Thyroid gland (tissue), 4 donors: ENCODE measurements around the gene S100A12. TPM values are rescaled to one million over a fixed set of nuclear protein-coding genes. Genes with fewer than 3 reads are reported as not detected.

Experiments used
- small RNA-seq: library from RNA; depleted of rRNA; stranded (forward); fragments of <200 nt; gene quantifications from one replicate; pipeline ENCODE3, GENCODE V24; 2016
- total RNA-seq, 4 donors: library from RNA; depleted of rRNA; stranded (reverse); fragments of >200 nt; gene quantifications; one replicate each; pipeline ENCODE4 v1.2.3, GENCODE V29; 2016

Gene S100A12
- total RNA-seq, 4 donors from 2014 or later: not detected

Small RNA genes lying within 50 kb of the gene (small RNA-seq; reads per million reads assigned to genes)
- gene RNU6-160P (not detected), gene S100A15A (not detected)

Other genes starting within 250 kb of the S100A12 start
- not detected for gene SPRR2G, start 224.7 kb downstream of the S100A12 start, total RNA-seq
- 1 to 10 TPM in 1 of 4 donors, not detected in 3; 3.6 TPM for gene LELP1, start 172.2 kb downstream of the S100A12 start, total RNA-seq
- not detected for gene PRR9, start 158.0 kb downstream of the S100A12 start, total RNA-seq
- gene LORICRIN, start 115.9 kb downstream of the S100A12 start, total RNA-seq: not detected
- gene PGLYRP3, start 62.7 kb downstream of the S100A12 start, total RNA-seq: not detected
- not detected for gene PGLYRP4, start 26.8 kb downstream of the S100A12 start, total RNA-seq
- 100 to 1,000 TPM in 1 of 4 donors, 10 to 100 TPM in 3; 36.2 to 285 (median 66.0) TPM for gene S100A9, start 17.8 kb downstream of the S100A12 start, total RNA-seq
- gene S100A8, start 15.5 kb upstream of the S100A12 start, total RNA-seq: 10 to 100 TPM in 1 of 4 donors, 1 to 10 TPM in 2, not detected in 1; 2.8 to 35.6 (median 6.2) TPM
- not detected for gene S100A7A, start 40.9 kb upstream of the S100A12 start, total RNA-seq
- gene S100A7, start 85.0 kb upstream of the S100A12 start, total RNA-seq: not detected
- 100 to 1,000 TPM; 128 to 573 (median 360) TPM for gene S100A6, start 160.4 kb upstream of the S100A12 start, total RNA-seq
- 10 to 100 TPM in 1 of 4 donors, 1 to 10 TPM in 3; 2.2 to 12.6 (median 6.5) TPM for gene S100A5, start 165.3 kb upstream of the S100A12 start, total RNA-seq
- 100 to 1,000 TPM in 2 of 4 donors, 10 to 100 TPM in 2; 57.3 to 251 (median 133) TPM for gene S100A4, start 170.2 kb upstream of the S100A12 start, total RNA-seq
- 1 to 10 TPM in 1 of 4 donors, under 1 TPM in 1, not detected in 2; 0.83 to 1.7 TPM for gene S100A3, start 173.6 kb upstream of the S100A12 start, total RNA-seq
- 10 to 100 TPM in 1 of 4 donors, 1 to 10 TPM in 3; 2.6 to 10.1 (median 5.9) TPM for gene S100A2, start 190.2 kb upstream of the S100A12 start, total RNA-seq
- gene S100A16, start 237.5 kb upstream of the S100A12 start, total RNA-seq: 100 to 1,000 TPM in 1 of 4 donors, 10 to 100 TPM in 3; 62.7 to 104 (median 76.3) TPM
- gene S100A14, start 240.7 kb upstream of the S100A12 start, total RNA-seq: 100 to 1,000 TPM; 112 to 175 (median 132) TPM